Erythroblast (primary cell): ENCODE measurements around the gene MAGI1.

ENCODE experiments used
- GATA1 ChIP-seq: IDR thresholded peaks from 2 replicates; pipeline ENCODE4 v1.6.1; 2011; ENCODE audit warnings: low read depth, mild to moderate bottlenecking, control low read depth, low read length, moderate library complexity
- POLR2A ChIP-seq: IDR thresholded peaks from 2 replicates; pipeline ENCODE4 v1.6.1; 2011; ENCODE audit warnings: mild to moderate bottlenecking, low read length

GRCh38 chr3:65675011-65675410 is 363.7 kb downstream of the MAGI1 start:
- no peak for TF ChIP-seq POLR2A
- no peak for TF ChIP-seq GATA1
